Measurements from ENCODE around the gene IFT80.

The IFT80 gene

DNA sequence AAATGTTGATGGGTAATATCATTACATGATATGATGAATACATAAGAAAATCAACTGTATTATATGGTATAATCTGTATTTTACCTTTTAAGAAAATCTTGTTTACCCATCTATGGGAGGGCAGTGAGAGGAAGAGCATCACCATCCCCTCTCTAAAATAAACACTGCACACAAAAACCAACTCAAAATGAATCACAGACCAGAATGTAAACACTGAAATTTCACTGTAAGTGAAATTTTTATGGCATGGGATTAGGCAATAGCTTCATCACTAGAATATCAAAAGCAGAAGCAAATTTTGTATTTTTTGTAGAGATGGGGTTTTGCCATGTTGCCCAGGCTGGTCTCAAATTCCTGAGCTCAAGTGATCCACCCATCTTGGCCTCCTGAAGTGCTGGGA lies 26.2 kb downstream of the IFT80 start:
- Histone ChIP-seq H3K4me1 (ENCODE audit: control insufficient read depth, insufficient read depth, low read depth, low read length) (peaks cover 3% of the 10 kb centered on the region), H2AK5ac (ENCODE audit: low read length, severe bottlenecking) (no peak overlapping the region), H3K4me3 (ENCODE audit: insufficient read depth in 1 of 2, low read depth in 1 of 2, low read length in 2 of 2) (peak overlapping the region in 1 of 2 experiments; percentile 15), H3K18ac (ENCODE audit: low read depth in 1 of 2, low read length in 2 of 2) (no peak overlapping the region), H3K23ac (ENCODE audit: low read length in 2 of 2) (no peak overlapping the region), H2AFZ (ENCODE audit: low read depth, low read length) (no peak overlapping the region), H3K4ac (ENCODE audit: low read depth in 1 of 2, low read length in 2 of 2) (no peak overlapping the region), H3K9ac (ENCODE audit: low read length) (no peak overlapping the region), H3K27ac (ENCODE audit: low read length, poor library complexity, severe bottlenecking) (no peak overlapping the region), H4K91ac (ENCODE audit: low read length) (no peak overlapping the region), H2BK120ac (ENCODE audit: low read depth, low read length) (no peak overlapping the region), H3K79me1 (replicated peaks; ENCODE audit: low read length, poor library complexity, severe bottlenecking) (peaks cover 4% of the 10 kb centered on the region), H3K36me3 (ENCODE audit: control insufficient read depth in 1 of 2, insufficient read depth in 2 of 2, low read depth in 1 of 2, low read length in 2 of 2) (peaks cover 6 to 67% of the 10 kb centered on the region in 2 experiments), H2BK12ac (ENCODE audit: low read length in 2 of 2) (no peak overlapping the region), H2BK5ac (ENCODE audit: low read depth, low read length, poor library complexity, severe bottlenecking) (no peak overlapping the region), H3K4me2 (ENCODE audit: low read length, poor library complexity, severe bottlenecking) (no peak overlapping the region), H2BK15ac (ENCODE audit: low read depth, poor library complexity, severe bottlenecking) (no peak overlapping the region), H3K9me3 (ENCODE audit: control insufficient read depth, low read length) (no peaks in the 10 kb centered on the region), H3K14ac (ENCODE audit: low read length in 2 of 2) (no peak overlapping the region), H4K8ac (ENCODE audit: low read length) (no peak overlapping the region), H3K27me3 (ENCODE audit: control insufficient read depth in 1 of 2, insufficient read depth in 1 of 2, low read length in 2 of 2) (no peaks in the 10 kb centered on the region)
- DNase-seq, result peak; percentile 73

GRCh38 chr3:160370987-160371857 lies 27.8 kb downstream of the IFT80 start:
- H3K27ac ChIP-seq (ENCODE audit: low read length, poor library complexity, severe bottlenecking), result no peak overlapping the region
- no peaks in the 10 kb centered on the region for H3K9me3 ChIP-seq (ENCODE audit: control insufficient read depth, low read length)
- no peak overlapping the region for H3K23ac ChIP-seq (ENCODE audit: low read length in 2 of 2)
- no peak overlapping the region for H3K4ac ChIP-seq (ENCODE audit: low read depth in 1 of 2, low read length in 2 of 2)
- H4K91ac ChIP-seq (ENCODE audit: low read length), result no peak overlapping the region
- peaks cover 6 to 76% of the 10 kb centered on the region in 2 experiments for H3K36me3 ChIP-seq (ENCODE audit: control insufficient read depth in 1 of 2, insufficient read depth in 2 of 2, low read depth in 1 of 2, low read length in 2 of 2)
- H2AK5ac ChIP-seq (ENCODE audit: low read length, severe bottlenecking), result no peak overlapping the region
- H2BK12ac ChIP-seq (ENCODE audit: low read length in 2 of 2), result no peak overlapping the region
- no peak overlapping the region for H2AFZ ChIP-seq (ENCODE audit: low read depth, low read length)
- no peak overlapping the region for H3K14ac ChIP-seq (ENCODE audit: low read length in 2 of 2)
- no peaks in the 10 kb centered on the region for H3K27me3 ChIP-seq (ENCODE audit: control insufficient read depth in 1 of 2, insufficient read depth in 1 of 2, low read length in 2 of 2)
- H3K79me1 ChIP-seq (replicated peaks; ENCODE audit: low read length, poor library complexity, severe bottlenecking), result peaks cover 2% of the 10 kb centered on the region
- H4K8ac ChIP-seq (ENCODE audit: low read length), result no peak overlapping the region
- H2BK120ac ChIP-seq (ENCODE audit: low read depth, low read length), result no peak overlapping the region
- peak; percentile 13 for DNase-seq
- peaks cover 3% of the 10 kb centered on the region for H3K4me1 ChIP-seq (ENCODE audit: control insufficient read depth, insufficient read depth, low read depth, low read length)
- 97% methylated on average over 6 of the region's 6 CpGs for WGBS
- no peak overlapping the region for H3K4me3 ChIP-seq (ENCODE audit: insufficient read depth in 1 of 2, low read depth in 1 of 2, low read length in 2 of 2)
- no peak overlapping the region for H2BK15ac ChIP-seq (ENCODE audit: low read depth, poor library complexity, severe bottlenecking)
- no peak overlapping the region for H3K4me2 ChIP-seq (ENCODE audit: low read length, poor library complexity, severe bottlenecking)
- no peak overlapping the region for H2BK5ac ChIP-seq (ENCODE audit: low read depth, low read length, poor library complexity, severe bottlenecking)
- H3K18ac ChIP-seq (ENCODE audit: low read depth in 1 of 2, low read length in 2 of 2), result no peak overlapping the region
- no peak overlapping the region for H3K9ac ChIP-seq (ENCODE audit: low read length)

GRCh38 chr3:160369784-160370183 lies 29.2 kb downstream of the IFT80 start:
- Histone ChIP-seq H2AK5ac (ENCODE audit: low read length, severe bottlenecking) (no peak overlapping the region), H4K91ac (ENCODE audit: low read length) (no peak overlapping the region), H2BK15ac (ENCODE audit: low read depth, poor library complexity, severe bottlenecking) (no peak overlapping the region), H3K4ac (ENCODE audit: low read depth in 1 of 2, low read length in 2 of 2) (no peak overlapping the region), H2BK5ac (ENCODE audit: low read depth, low read length, poor library complexity, severe bottlenecking) (no peak overlapping the region), H4K8ac (ENCODE audit: low read length) (no peak overlapping the region), H3K4me3 (ENCODE audit: insufficient read depth in 1 of 2, low read depth in 1 of 2, low read length in 2 of 2) (no peak overlapping the region), H3K9ac (ENCODE audit: low read length) (no peak overlapping the region), H3K27me3 (ENCODE audit: control insufficient read depth in 1 of 2, insufficient read depth in 1 of 2, low read length in 2 of 2) (no peaks in the 10 kb centered on the region), H3K9me3 (ENCODE audit: control insufficient read depth, low read length) (no peaks in the 10 kb centered on the region), H3K14ac (ENCODE audit: low read length in 2 of 2) (no peak overlapping the region), H3K4me1 (ENCODE audit: control insufficient read depth, insufficient read depth, low read depth, low read length) (peaks cover 3% of the 10 kb centered on the region), H3K23ac (ENCODE audit: low read length in 2 of 2) (no peak overlapping the region), H3K27ac (ENCODE audit: low read length, poor library complexity, severe bottlenecking) (no peak overlapping the region), H2BK120ac (ENCODE audit: low read depth, low read length) (no peak overlapping the region), H3K79me1 (replicated peaks; ENCODE audit: low read length, poor library complexity, severe bottlenecking) (peaks cover 2% of the 10 kb centered on the region), H2AFZ (ENCODE audit: low read depth, low read length) (no peak overlapping the region), H3K36me3 (ENCODE audit: control insufficient read depth in 1 of 2, insufficient read depth in 2 of 2, low read depth in 1 of 2, low read length in 2 of 2) (peaks cover 6 to 76% of the 10 kb centered on the region in 2 experiments), H3K4me2 (ENCODE audit: low read length, poor library complexity, severe bottlenecking) (no peak overlapping the region), H2BK12ac (ENCODE audit: low read length in 2 of 2) (no peak overlapping the region), H3K18ac (ENCODE audit: low read depth in 1 of 2, low read length in 2 of 2) (no peak overlapping the region)
- no CpG with 5 or more reads among the region's 1 CpG for WGBS
- DNase-seq, result no peak

DNA sequence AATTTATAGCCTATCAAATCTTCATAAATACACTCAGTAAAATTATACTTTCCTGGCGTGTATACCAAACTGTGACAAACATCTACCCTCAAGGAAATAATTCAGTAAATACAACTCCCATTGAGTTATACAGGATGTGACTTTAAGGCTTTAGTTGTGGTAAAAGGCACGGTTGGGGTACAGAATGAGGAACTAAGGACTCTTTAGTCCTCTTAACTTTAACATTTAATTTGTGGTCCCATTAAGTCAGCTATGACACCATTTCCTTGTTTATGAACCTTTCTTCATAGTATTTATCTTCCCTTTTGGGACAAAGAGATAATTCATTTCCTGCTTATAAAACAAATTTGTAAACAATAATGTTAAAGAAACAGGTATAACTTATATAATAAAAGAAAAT lies 30.2 kb downstream of the IFT80 start:
- Histone ChIP-seq H3K18ac (ENCODE audit: low read depth in 1 of 2, low read length in 2 of 2) (no peak overlapping the region), H2BK15ac (ENCODE audit: low read depth, poor library complexity, severe bottlenecking) (no peak overlapping the region), H3K36me3 (ENCODE audit: control insufficient read depth in 1 of 2, insufficient read depth in 2 of 2, low read depth in 1 of 2, low read length in 2 of 2) (peaks cover 2 to 72% of the 10 kb centered on the region in 2 experiments), H3K79me1 (replicated peaks; ENCODE audit: low read length, poor library complexity, severe bottlenecking) (peaks cover 2% of the 10 kb centered on the region), H3K4me2 (ENCODE audit: low read length, poor library complexity, severe bottlenecking) (no peak overlapping the region), H3K9ac (ENCODE audit: low read length) (no peak overlapping the region), H3K4me1 (ENCODE audit: control insufficient read depth, insufficient read depth, low read depth, low read length) (no peaks in the 10 kb centered on the region), H3K27me3 (ENCODE audit: control insufficient read depth in 1 of 2, insufficient read depth in 1 of 2, low read length in 2 of 2) (no peaks in the 10 kb centered on the region), H4K91ac (ENCODE audit: low read length) (no peak overlapping the region), H3K14ac (ENCODE audit: low read length in 2 of 2) (no peak overlapping the region), H3K4ac (ENCODE audit: low read depth in 1 of 2, low read length in 2 of 2) (no peak overlapping the region), H2BK12ac (ENCODE audit: low read length in 2 of 2) (no peak overlapping the region), H3K4me3 (ENCODE audit: insufficient read depth in 1 of 2, low read depth in 1 of 2, low read length in 2 of 2) (no peak overlapping the region), H2AK5ac (ENCODE audit: low read length, severe bottlenecking) (no peak overlapping the region), H2BK120ac (ENCODE audit: low read depth, low read length) (no peak overlapping the region), H3K27ac (ENCODE audit: low read length, poor library complexity, severe bottlenecking) (no peak overlapping the region), H3K23ac (ENCODE audit: low read length in 2 of 2) (no peak overlapping the region), H4K8ac (ENCODE audit: low read length) (no peak overlapping the region), H2BK5ac (ENCODE audit: low read depth, low read length, poor library complexity, severe bottlenecking) (no peak overlapping the region), H3K9me3 (ENCODE audit: control insufficient read depth, low read length) (no peaks in the 10 kb centered on the region), H2AFZ (ENCODE audit: low read depth, low read length) (no peak overlapping the region)
- no CpG with 5 or more reads among the region's 2 CpGs for WGBS
- no peak for DNase-seq

All from mesenchymal stem cell (in vitro differentiated cells and primary cell).